Prostate gland (tissue), 2 donors: ENCODE data around the gene RSPO1.

Experiments
- CTCF ChIP-seq, 4 experiments: fragments of 200-600 bp in 2 of 4; fragments of 450-650 bp in 2 of 4; sonication (generic) in 2 of 4; IDR thresholded peaks; 1 replicate in 3 of 4; 2 replicates in 1 of 4; pipeline ENCODE4 v1.5.1; 2016 to 2019; ENCODE audit warnings: antibody characterized with exemption in 4 of 4, mild to moderate bottlenecking in 2 of 4, moderate library complexity in 2 of 4
- POLR2A ChIP-seq: fragments of 450-650 bp; IDR thresholded peaks from one replicate; pipeline ENCODE4 v1.6.1; 2016; ENCODE audit warnings: antibody characterized with exemption, mild to moderate bottlenecking
- POLR2AphosphoS5 ChIP-seq: sonication (generic); formaldehyde crosslinking; IDR thresholded peaks from one replicate; pipeline ENCODE4 v1.6.1; 2017; ENCODE audit warnings: antibody characterized with exemption

GRCh38 chr1:37650173-37650572 lies 15.5 kb upstream of the RSPO1 start:
- no peak for TF ChIP-seq CTCF (IDR thresholded peaks at IDR 0.05)
- no peak for TF ChIP-seq POLR2A
- TF ChIP-seq POLR2AphosphoS5, result no peak
